DOHH2 (cell line): Measurements from ENCODE around the gene CYP2S1.
"Not testable (repeated sequence)": the region's sequence is repeated elsewhere in the genome, so short reads cannot be mapped to it uniquely, and the experiment has no call there.

Source experiments
- H3F3A ChIP-seq: fragments of 200-600 bp; sonication (generic), shearing (Covaris generic); 2 replicates; pipeline ENCODE4 v1.6.0; 2016; ENCODE audit warnings: antibody characterized with exemption, mild to moderate bottlenecking; ENCODE audit not compliant: control insufficient read depth, insufficient read depth
- H3K27ac ChIP-seq: fragments of 200-600 bp; sonication (generic); 2 replicates; pipeline ENCODE4 v1.5.1; 2014; ENCODE audit warnings: low read depth, mild to moderate bottlenecking, low read length, moderate library complexity
- H3K27me3 ChIP-seq: fragments of 200-600 bp; sonication (generic); 2 replicates; pipeline ENCODE4 v1.6.1; 2014; ENCODE audit warnings: mild to moderate bottlenecking, low read length, mixed read lengths; ENCODE audit not compliant: control insufficient read depth
- H3K36me3 ChIP-seq: fragments of 200-600 bp; sonication (generic); 2 replicates; pipeline ENCODE4 v1.6.1; 2014; ENCODE audit warnings: mild to moderate bottlenecking, low read length, moderate library complexity, mixed read lengths; ENCODE audit not compliant: control insufficient read depth
- H3K4me1 ChIP-seq: fragments of 200-600 bp; sonication (generic); 2 replicates; pipeline ENCODE4 v1.6.1; 2014; ENCODE audit warnings: mild to moderate bottlenecking, low read length, mixed read lengths; ENCODE audit not compliant: control insufficient read depth
- H3K4me2 ChIP-seq: fragments of 200-600 bp; sonication (generic); 2 replicates; pipeline ENCODE4 v1.6.0; 2014; ENCODE audit warnings: mild to moderate bottlenecking, low read length, moderate library complexity
- H3K4me3 ChIP-seq: fragments of 200-600 bp; sonication (generic); 2 replicates; pipeline ENCODE4 v1.5.1; 2014; ENCODE audit warnings: mild to moderate bottlenecking, low read length, mixed read lengths
- H3K79me2 ChIP-seq: fragments of 200-600 bp; sonication (generic); 2 replicates; pipeline ENCODE4 v1.6.1; 2014; ENCODE audit warnings: mild to moderate bottlenecking, low read length, mixed read lengths; ENCODE audit not compliant: control insufficient read depth
- H3K9me2 ChIP-seq: fragments of 200-600 bp; sonication (generic); replicated peaks from 2 replicates; pipeline ENCODE4 v1.6.1; 2014; ENCODE audit warnings: mild to moderate bottlenecking, low read length, mixed read lengths; ENCODE audit not compliant: control insufficient read depth
- H3K9me3 ChIP-seq: fragments of 200-600 bp; sonication (generic); 2 replicates; pipeline ENCODE4 v1.6.1; 2014; ENCODE audit warnings: antibody characterized with exemption, low read length, mixed read lengths; ENCODE audit not compliant: control insufficient read depth, insufficient read depth
- H4K20me1 ChIP-seq: fragments of 200-600 bp; sonication (generic); 2 replicates; pipeline ENCODE4 v1.6.0; 2014; ENCODE audit warnings: low read depth, mild to moderate bottlenecking, antibody characterized with exemption, low read length, moderate library complexity; ENCODE audit not compliant: control insufficient read depth, insufficient read depth
- CTCF ChIP-seq: fragments of 200-600 bp; sonication (generic); IDR thresholded peaks from one replicate; pipeline ENCODE4 v1.5.1; 2014; ENCODE audit warnings: antibody characterized with exemption, mild to moderate bottlenecking, low read depth, low read length; ENCODE audit not compliant: poor library complexity, severe bottlenecking
- EZH2phosphoT487 ChIP-seq: fragments of 200-600 bp; sonication (generic); IDR thresholded peaks from 2 replicates; pipeline ENCODE4 v1.6.1; 2017; ENCODE audit warnings: borderline replicate concordance, mild to moderate bottlenecking, antibody characterized with exemption, low read length, moderate library complexity, mixed read lengths

Gene CYP2S1

GRCh38 chr19:41226053-41226873 lies 33.2 kb downstream of the CYP2S1 start:
- no peaks in the 10 kb centered on the region for H3K36me3 ChIP-seq

GRCh38 chr19:41226874-41227390 lies 33.9 kb downstream of the CYP2S1 start:
- no peaks in the 10 kb centered on the region for H3K9me3 ChIP-seq
- H3K27ac ChIP-seq, result no peak overlapping the region
- no peaks in the 10 kb centered on the region for H3K36me3 ChIP-seq
- H3F3A ChIP-seq, result no peaks in the 10 kb centered on the region
- H3K27me3 ChIP-seq, result no peaks in the 10 kb centered on the region
- H3K4me3 ChIP-seq, result no peak overlapping the region
- no peaks in the 10 kb centered on the region for H3K9me2 ChIP-seq
- H3K4me2 ChIP-seq, result no peak overlapping the region
- no peak for TF ChIP-seq EZH2phosphoT487
- no peak for TF ChIP-seq CTCF
- no peaks in the 10 kb centered on the region for H4K20me1 ChIP-seq
- H3K4me1 ChIP-seq, result no peaks in the 10 kb centered on the region
- no peaks in the 10 kb centered on the region for H3K79me2 ChIP-seq

More at GRCh38 chr19:41226053-41226873, 33.2 kb downstream of the CYP2S1 start:
- no peaks in the 10 kb centered on the region for H3K9me3 ChIP-seq
- no peaks in the 10 kb centered on the region for H3F3A ChIP-seq
- no peaks in the 10 kb centered on the region for H3K27me3 ChIP-seq
- no peaks in the 10 kb centered on the region for H3K4me1 ChIP-seq
- H3K79me2 ChIP-seq, result no peaks in the 10 kb centered on the region
- no peak overlapping the region for H3K27ac ChIP-seq
- H3K4me3 ChIP-seq, result no peak overlapping the region
- TF ChIP-seq EZH2phosphoT487 (no peak), CTCF (no peak)
- no peaks in the 10 kb centered on the region for H4K20me1 ChIP-seq
- no peaks in the 10 kb centered on the region for H3K9me2 ChIP-seq
- H3K4me2 ChIP-seq, result no peak overlapping the region

GRCh38 chr19:41228486-41228885 lies 35.5 kb downstream of the CYP2S1 start:
- Histone ChIP-seq H4K20me1 (no peaks in the 10 kb centered on the region), H3K36me3 (no peaks in the 10 kb centered on the region), H3K4me3 (no peak overlapping the region), H3K4me1 (no peaks in the 10 kb centered on the region), H3K27ac (no peak overlapping the region), H3K9me3 (no peaks in the 10 kb centered on the region), H3K4me2 (no peak overlapping the region), H3K79me2 (no peaks in the 10 kb centered on the region), H3K27me3 (no peaks in the 10 kb centered on the region), H3K9me2 (no peaks in the 10 kb centered on the region), H3F3A (no peaks in the 10 kb centered on the region)
- TF ChIP-seq CTCF (no peak), EZH2phosphoT487 (no peak)

- H3F3A ChIP-seq, H3K9me3 ChIP-seq, H3K27me3 ChIP-seq, H3K36me3 ChIP-seq, H3K4me1 ChIP-seq, H4K20me1 ChIP-seq, H3K79me2 ChIP-seq, H3K4me2 ChIP-seq, H3K4me3 ChIP-seq, H3K27ac ChIP-seq, H3K9me2 ChIP-seq: not testable (repeated sequence)
These were observed 36.3 kb downstream of the CYP2S1 start for GRCh38 chr19:41229338-41229737.
